A172 (cell line): ENCODE results near the gene SPTY2D1. TPM values are rescaled to one million over a fixed set of nuclear protein-coding genes. Genes with fewer than 3 reads are reported as not detected.
"Not testable (repeated sequence)": the region's sequence is repeated elsewhere in the genome, so short reads cannot be mapped to it uniquely, and the experiment has no call there.

Experiments used
- DNase-seq: peaks from one replicate; pipeline ENCODE4 v3.0.0-alpha.2; 2015; ENCODE audit warnings: low spot score
- total RNA-seq: library from RNA; depleted of rRNA; stranded (reverse); fragments of >200 nt; shearing (Covaris generic); gene quantifications from 2 replicates; pipeline ENCODE4 v1.2.3, GENCODE V29; 2014

Gene SPTY2D1
- total RNA-seq, 1 experiment from 2014 or later = 26.3 TPM

DNA sequence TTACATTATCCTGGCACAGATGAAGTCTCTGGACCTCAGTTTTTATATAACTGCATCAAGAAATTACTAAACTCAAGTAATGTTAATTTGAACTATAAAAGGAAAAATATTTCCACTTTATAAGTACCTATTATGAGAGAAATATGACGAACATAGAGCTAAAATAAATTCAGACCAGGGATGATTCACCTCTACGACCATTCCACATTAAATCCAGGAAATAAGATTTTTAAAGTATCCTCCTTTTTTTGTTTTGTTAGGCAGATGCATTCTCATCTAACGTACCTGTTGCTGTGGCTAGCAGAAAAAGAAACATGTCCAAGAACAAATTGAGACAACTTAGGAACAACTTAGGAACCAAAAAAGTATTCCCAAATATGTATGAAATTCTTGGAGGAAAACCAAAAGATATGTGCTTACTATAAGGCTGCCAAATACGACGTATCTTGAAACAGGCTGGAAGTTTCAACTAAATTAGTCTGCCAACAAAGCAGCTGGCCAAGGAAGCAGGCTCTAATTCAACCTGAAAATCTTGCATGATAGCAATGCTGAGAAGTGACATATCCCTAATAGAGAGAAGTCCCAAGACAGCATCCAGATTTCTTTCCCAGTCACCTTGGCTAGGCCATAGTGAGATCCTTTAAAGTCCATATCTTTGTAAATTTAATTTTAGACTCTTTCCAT, 15.7 kb downstream of the SPTY2D1 start:
- no peak for DNase-seq

DNA sequence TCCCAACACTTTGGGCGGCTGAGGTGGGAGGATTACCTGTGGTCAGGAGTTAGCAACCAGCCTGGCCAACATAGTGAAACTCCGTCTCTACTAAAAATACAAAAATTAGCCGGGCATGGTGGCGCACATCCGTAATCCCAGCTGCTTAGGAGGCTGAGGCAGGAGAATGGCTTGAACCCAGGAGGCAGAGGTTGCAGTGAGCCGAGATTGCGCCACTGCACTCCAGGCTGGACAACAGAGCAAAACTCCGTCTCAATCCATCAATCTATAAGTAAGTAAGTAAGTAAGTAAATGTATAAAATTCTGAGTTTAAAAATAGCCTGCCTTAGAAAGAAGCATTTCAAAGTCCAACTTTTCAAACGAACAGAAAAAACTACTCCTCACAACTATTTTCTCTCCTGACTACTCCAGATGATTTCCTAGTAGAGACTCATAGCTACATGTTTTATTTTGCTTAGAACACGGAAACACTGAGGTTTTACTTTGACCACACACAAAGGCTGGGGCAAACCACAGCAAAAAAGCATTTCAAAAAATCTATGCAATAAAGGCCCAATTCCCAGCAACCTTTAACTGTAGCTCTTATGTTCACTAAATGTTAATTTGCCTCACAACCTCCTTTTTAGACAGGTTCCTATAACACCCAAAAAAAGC, 16.3 kb downstream of the SPTY2D1 start:
- DNase-seq = no peak

DNA sequence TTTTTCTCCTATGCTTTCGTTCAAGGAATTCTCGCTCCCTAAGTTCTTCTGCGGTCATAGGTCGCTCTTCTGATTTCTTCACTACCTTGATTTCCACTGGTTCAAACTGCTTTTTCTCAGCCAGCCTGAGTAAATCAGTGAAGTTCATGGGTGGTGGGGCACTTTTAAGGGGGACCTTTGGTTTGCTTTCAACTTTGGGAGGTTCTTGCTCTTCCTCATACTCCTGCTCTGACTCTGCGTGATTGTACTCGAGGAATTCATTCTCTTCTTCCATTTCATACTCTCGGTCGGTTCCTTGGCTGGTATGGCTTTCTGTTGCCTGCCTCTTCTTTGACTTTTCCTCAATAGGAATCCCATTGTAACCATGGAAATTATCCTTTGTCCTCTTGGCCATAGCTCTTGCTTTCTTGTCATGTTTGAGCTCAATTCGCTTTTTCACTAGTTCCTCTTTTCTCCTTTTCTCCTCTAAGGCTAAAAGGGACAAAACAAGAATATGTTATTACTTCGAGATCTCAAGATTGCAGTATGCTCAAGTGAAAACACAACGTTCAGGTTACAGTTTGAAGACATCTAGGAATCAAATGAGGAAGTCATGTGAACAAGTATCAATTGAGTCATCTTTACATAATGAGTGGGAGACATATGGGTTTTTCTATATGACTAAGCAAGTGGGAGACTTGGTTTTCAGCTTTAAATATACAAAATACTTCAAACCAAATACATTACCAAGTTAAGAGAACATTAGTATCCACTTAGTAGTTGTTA, 18.3 kb downstream of the SPTY2D1 start:
- DNase-seq = no peak

DNA sequence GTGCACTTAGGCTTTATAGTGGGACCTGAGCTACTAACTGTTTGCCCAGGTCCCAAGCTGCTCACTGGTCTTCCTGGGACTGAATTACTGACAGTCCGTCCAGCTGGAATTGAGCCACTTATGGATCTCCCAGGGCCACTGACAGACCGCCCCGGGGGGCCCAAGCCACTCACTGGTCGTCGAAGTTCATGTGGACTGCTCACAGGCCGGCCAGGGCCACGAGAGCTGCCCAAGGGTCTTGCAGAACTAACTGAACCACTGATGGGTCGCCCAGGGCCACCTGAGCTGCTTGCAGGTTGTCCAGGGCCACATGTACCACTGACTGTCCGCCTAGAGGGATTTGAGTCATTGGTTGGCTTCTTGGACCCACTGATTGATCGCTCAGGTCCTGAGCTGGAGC, 19.5 kb downstream of the SPTY2D1 start:
- DNase-seq = no peak

DNA sequence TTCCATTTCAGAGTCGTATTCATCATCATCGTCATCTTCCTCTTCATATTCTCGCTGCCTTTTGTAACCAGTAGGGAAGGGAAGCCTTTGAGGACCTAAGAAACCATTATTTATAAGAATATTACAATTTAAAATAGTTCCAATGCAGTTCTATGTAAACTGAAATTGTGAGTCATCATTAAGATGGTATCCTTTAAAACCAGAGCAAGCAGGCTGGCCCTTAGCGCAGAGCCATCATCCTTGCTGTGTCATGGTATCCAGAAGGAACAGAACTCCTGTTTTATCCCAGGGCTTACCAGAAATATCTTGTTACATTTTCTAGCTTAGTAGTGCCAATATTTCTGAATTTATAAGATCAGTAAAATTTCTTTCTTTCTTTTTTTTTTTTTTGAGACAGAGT, 21.7 kb downstream of the SPTY2D1 start:
- no peak for DNase-seq

DNA sequence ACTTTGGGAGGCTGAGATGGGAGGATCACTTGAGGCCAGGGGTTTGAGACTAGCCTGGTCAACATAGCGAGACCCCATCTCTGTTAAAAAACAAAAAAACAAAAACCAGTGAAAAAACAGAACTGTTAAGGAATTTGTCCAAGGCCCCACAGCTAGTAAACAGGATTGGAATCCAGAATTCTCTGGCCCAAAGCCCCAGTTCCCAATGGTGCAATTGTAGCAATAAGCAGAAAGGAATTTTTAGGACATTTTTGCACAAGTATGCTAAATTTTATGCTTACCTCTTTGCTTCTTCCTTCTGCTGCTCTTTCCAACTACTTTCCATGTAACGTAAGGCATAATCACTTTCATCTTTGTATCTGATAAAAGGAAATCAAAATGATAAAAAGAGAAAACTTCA, 22.9 kb downstream of the SPTY2D1 start:
- no peak for DNase-seq

DNA sequence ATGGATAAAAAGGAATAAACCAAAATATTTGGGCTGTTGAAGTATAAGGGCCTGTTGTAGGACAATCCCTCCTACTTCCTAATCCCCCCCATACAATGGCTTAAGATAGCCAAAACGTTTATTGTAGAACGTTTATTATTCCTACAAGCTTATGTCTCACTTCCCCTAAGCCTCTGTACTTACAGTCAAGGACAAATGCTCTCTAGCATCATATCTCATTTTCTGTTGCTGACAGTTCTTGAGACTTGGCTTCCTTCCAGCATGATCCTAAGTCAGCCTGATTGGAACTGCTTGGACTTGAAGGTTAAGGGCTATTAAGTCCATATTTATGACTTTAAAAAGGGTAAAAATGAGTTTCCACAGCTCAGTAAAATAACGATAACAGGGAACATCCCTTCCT, 25.8 kb downstream of the SPTY2D1 start:
- DNase-seq = no peak

DNA sequence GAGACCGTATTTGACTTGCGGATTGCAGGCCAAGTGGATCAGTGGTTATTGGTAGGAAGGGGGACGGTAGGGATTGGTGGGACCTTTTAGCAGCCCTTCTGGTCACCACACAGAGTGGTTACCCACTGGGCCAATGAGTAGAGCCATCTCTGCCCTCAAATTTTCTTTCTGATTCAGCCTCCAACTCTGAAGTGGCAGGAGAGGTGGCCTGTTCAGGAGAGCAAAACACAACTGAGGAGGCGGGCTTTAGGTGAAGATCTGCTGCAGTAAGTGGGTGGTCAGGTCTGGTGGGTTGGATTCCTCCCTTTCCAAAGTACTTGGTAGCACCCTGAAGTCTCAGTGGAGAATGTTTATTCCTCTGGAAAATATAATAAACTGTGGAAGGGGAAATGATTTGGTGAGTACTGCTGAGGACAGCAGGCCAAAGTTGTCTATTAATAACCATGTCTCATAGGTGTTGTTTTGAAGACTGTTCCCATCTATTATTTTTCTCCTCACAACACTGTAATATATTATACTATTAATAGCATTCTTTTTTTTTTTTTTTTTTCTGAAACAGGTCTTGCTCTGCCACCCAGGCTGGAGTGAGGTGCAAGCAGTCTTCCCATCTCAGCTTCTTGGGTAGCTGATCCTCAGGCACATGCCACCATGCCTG, 33.1 kb downstream of the SPTY2D1 start:
- DNase-seq = no peak

DNA sequence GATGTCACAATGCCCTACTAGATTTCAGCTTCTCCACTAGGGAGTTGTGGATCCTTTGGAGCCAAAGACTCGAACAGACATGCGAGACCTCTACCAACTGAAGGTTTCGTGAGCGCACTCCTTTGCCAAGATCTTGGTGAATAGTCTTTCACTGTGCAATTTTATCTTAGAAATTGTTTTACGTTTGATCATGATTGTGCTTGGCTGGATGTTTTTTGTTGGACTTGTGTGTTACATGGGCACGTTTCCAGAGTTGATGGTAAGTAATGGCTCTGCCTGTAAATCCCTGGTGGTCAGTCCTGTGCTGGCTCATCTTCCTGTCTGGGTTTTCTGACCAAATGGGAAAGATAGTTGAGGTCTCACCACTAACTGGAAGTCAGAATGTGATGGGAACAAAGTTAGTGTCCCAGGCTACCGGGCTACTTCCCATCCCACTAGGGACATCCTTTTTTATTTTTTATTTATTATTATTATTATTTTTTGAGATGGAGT, 34.4 kb downstream of the SPTY2D1 start, which contains the start of gene MISFA:
TSS of gene MISFA (plus strand) at position 51 of the 492 bp plus-strand sequence. CDS start at position 191, 140 bp downstream.
- no peak for DNase-seq

DNA sequence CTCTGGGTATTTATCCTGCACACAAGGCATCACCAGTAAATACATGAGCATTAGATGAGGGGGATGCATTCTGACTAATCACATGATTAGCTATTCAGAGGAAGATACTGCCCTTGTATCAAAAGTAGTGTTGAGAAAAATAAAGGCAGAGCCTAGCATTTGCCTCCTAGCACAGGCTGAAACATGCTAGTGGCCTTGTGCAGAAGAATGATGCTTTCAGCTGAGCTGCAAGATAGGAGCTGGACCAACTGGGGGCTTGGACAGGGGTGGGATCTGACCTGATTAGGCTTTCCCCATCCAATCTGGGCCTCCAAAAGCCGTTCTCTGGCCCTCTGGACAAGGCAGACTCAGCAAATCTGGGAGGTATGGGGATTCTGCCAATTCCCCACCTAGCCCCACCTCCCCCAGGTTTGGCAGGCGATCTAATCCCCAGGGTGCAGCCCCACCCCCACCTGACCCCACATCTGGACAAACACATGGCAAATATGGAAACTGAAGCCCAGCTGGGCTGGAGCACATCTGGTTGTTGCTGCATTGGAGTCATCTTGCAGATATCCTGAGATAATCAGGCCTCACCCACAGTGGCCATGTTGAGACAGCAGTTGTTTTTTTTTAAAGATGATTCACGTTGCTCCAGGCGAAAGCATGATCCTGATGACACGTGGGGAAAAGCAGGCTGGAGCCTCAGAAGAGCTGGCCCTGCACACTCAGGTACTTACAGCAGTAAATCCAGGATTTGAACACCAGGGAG, 39.0 kb downstream of the SPTY2D1 start:
- peak; percentile 23 for DNase-seq

DNA sequence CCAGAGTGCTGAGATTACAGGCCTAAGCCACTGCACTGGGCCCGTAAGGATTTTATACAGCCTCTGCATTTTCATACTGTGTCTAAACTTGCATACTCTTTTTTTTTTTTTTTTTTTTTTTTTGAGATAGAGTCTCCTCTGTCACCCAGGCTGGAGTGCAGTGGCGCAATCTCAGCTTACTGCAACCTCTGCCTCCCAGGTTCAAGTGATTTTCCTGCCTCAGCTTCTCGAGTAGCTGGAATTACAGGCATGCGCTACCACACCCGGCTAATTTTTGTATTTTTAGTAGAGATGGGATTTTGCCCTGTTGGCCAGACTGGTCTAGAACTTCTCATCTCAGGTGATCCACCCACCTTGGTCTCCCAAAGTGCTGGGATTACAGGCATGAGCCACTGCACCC, 40.1 kb downstream of the SPTY2D1 start:
- not testable (repeated sequence) for DNase-seq

DNA sequence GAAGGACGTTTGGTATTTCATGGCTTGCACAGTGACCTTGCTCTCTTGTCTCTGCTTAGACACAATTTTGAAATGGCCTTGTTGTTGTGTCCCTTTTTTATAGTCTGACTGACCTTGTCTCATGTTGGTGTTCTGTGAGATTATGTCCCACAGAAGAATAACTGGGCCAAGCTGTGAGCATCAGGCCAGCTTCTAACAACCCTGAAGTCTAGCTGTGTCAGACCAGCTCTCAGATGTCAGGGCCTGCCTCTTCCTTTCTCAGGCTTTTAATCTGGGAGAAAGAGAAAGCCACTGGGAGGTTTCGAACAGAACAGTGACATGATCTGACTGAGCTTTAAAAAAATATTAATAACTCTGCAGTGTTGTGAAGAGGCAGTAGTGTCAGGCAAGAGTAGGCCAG, 43.6 kb downstream of the SPTY2D1 start:
- DNase-seq = no peak

DNA sequence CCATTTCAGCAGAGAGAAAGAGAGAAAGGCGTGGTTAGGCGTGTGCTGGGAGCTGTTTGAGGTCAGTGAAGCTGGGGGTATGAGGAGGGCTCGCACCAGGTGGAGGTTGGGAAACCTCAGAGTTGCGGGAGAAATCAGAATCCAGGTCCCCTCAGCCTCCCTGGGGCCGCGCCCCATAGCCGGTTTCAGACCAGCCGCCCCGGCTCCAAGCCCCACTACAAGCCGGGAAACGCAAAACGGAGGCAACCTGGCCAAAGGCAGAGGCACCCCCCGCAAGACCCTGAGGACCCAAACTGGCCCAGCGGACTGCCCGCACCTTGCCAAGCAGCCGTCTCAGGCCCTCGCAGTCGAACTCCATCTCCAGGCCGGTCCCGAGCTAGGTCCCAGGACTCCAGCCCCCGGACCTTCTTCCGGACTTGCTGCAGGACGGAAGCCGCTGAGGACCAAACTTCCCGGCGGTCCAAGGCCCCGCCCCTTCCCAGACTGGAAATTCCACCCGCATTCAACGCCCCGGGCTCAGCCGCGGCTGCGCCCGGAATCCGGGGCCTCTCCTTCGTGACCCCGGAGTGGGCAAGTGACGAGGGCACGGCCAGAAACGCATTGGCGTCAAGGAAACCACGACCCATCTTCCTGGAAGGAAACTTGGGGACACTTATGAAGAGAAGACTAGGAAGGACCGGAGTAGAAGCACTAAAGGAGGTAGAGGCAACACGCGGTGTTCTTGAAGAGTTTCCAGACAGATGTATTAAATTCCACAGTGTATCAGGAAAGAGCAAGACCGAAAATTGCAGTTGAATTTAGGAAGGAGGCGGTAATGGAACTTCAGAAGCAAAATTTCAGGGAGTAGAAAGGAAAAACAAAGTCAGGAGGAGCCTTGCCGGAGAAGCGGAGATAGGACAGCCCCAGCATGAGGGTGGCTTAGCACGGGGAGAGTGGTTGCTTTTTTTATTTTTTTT, 45.6 kb downstream of the SPTY2D1 start, which contains the start of gene UEVLD:
TSS of gene UEVLD (minus strand) at position 438 of the 956 bp plus-strand sequence. CDS start at position 358, 80 bp downstream.
- DNase-seq = peak; percentile 78

DNA sequence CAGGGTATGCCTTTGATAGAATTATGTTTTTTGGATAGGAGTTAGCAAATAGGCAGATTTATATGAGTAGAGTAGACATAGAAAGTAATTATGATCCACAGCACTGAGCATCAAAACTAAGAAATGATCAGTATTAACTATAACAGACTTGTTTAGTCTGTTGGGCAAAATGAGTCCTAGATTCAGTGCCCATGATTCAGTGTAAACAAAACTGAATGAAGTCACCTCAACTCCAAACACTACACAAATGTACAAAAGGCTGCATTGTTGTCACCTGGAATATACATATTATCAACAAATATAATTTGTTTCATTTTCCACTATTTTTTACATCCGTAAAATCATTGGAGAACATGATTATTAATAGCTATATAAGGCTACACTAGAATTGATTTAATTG, 52.3 kb downstream of the SPTY2D1 start:
- DNase-seq = no peak

DNA sequence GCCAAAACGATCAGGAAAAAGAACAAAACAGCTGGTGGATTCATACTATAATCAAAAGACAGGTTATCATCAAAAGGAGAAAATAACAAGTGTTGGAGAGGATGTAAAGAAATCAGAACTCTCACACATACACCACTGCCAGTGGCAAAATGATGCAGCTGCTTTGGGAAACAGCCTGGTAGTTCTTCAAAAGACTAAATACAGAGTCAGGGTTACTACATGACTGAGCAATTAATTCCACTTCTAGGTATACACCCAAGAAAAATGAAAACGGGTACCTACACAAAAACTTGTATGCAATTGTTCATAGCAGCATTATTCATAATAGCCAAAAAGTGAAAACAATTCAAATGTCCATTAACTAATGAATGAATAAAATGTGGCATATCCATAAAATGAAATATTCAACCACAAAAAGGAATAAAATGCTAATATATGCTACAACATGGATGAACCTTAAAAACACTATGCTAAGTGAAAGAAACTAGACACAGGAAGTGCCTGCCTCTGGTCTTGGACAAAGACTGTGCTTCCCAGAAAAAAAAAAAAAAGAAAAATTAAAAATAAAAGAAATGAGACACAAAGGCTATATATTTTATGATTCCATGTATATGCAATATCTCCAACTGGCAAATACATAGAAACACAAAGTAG, 53.9 kb downstream of the SPTY2D1 start:
- DNase-seq = no peak

DNA sequence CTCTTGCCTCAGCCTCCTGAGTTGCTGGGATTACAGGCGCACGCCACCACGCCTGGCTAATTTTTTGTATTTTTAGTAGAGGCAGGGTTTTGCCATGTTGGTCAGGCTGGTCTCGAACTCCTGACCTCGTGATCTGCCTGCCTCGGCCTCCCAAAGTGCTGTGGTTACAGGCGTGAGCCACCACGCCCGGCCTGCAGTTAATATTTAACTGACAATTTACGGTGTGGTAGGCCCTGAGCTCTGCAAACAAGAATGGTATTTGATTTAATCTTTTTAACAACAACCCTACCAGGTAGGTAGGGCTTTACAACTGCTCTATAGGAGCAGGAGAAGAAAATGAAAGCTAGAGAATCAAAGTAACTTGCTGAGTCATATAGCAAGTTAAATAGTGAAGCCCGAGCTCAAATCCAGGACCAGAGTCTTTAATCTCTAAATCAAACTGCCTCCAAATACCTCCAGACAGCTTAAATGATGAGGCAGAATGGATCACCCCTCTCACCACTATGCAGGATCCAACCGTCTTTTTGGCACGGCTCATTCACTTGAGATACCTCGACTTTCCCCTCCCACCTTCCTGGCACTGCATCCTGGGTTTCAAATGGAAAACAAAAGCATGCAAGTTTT, 55.1 kb downstream of the SPTY2D1 start:
- peak; percentile 50 for DNase-seq

DNA sequence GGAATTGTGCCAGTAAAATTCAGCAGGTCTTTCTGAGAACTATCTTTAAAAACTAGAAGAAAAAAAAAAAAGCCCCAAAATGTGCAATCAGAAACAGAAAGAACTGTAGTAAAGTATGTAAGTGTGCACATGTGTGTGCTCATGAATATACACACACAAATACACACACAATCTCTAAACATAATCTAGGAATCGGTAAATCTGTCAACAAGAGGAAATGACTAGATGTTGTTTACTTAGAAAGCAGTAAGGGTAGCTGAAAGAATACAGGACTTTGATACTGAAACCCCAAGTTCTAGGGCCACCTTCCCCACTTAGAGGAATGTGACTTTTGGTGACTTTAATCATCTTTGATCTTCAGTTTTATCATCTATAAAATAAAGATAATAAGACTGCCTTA, 58.8 kb downstream of the SPTY2D1 start:
- DNase-seq = no peak

DNA sequence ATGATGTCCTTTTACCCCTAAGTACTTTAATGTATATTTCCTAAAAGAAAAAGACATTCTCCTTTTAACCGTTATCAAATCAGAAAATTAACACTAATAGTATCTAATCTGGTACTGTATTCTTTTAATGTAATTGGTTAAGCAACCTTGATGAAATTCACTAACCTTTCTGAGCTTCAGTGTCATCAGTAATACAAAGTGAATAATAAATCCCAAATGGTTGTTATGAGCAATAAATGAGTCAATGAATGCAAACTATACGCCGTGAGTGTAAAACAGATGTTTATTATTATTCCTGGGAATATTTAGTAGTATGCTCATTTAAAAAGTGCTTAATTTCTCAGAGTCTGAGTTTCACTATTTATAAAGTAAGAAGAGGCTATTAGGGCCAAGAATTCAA, 67.1 kb downstream of the SPTY2D1 start:
- DNase-seq = no peak

DNA sequence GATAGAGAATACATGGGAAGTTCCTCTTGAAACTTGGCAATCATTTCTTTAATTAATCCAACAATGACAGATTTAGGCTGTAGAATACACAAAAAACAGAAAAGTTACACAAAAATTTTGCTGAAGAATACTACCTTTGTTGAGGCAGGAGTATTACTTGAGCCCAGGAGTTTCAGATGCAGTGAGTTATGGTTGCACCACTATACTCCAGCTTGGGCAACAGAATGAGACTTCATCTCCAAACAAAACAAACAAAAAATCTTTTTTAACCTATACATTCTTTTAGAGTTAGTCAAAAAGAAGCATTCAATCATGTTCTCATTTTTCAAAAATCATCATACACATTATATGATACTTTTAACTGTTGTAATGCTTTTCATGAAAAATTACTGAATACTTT, 67.7 kb downstream of the SPTY2D1 start:
- no peak for DNase-seq
